Liver (tissue), 9 donors: ENCODE data around the gene COL27A1. TPM values are rescaled to one million over a fixed set of nuclear protein-coding genes. Genes with fewer than 3 reads are reported as not detected.

ENCODE experiments used
- DNase-seq: peaks from one replicate; pipeline ENCODE4 v3.0.0-alpha.2; 2017; ENCODE audit warnings: low spot score
- H3K27ac ChIP-seq, 2 donors: one replicate each; pipeline ENCODE4 v1.7.0; 2013; ENCODE audit warnings: inconsistent platforms in 2 of 2, low read length in 2 of 2, control low read depth in 1 of 2, low read depth in 1 of 2, mild to moderate bottlenecking in 1 of 2
- H3K27me3 ChIP-seq, 4 donors: one replicate each; pipeline versions ENCODE4 v1.6.1 to v1.7.0; 2013; ENCODE audit warnings: low read length in 3 of 4, inconsistent platforms in 1 of 4, mild to moderate bottlenecking in 1 of 4, moderate library complexity in 1 of 4; ENCODE audit not compliant: control insufficient read depth in 4 of 4, insufficient read depth in 4 of 4
- H3K36me3 ChIP-seq, 4 donors: one replicate each; pipeline versions ENCODE4 v1.6.1 to v1.7.0; 2013; ENCODE audit warnings: low read length in 3 of 4, mild to moderate bottlenecking in 3 of 4, low read depth in 1 of 4, moderate library complexity in 1 of 4; ENCODE audit not compliant: control insufficient read depth in 4 of 4, insufficient read depth in 3 of 4
- H3K4me1 ChIP-seq, 4 donors: one replicate each; pipeline versions ENCODE4 v1.6.1 to v1.7.0; 2013; ENCODE audit warnings: low read length in 3 of 4, mild to moderate bottlenecking in 3 of 4, moderate library complexity in 1 of 4; ENCODE audit not compliant: control insufficient read depth in 4 of 4, insufficient read depth in 4 of 4
- H3K4me3 ChIP-seq, 3 donors: one replicate each; pipeline versions ENCODE4 v1.6.1 to v1.7.0; 2013; ENCODE audit warnings: low read length in 3 of 3, control low read depth in 1 of 3, low read depth in 1 of 3, mild to moderate bottlenecking in 1 of 3
- H3K9ac ChIP-seq, 2 donors: one replicate each; pipeline ENCODE4 v1.7.0; 2013; ENCODE audit warnings: low read length in 2 of 2, mild to moderate bottlenecking in 2 of 2, moderate library complexity in 2 of 2, control low read depth in 1 of 2, low read depth in 1 of 2
- H3K9me3 ChIP-seq, 4 donors: one replicate each; pipeline versions ENCODE4 v1.6.1 to v1.7.0; 2013; ENCODE audit warnings: low read length in 3 of 4; ENCODE audit not compliant: control insufficient read depth in 4 of 4
- EGR1 ChIP-seq, 2 donors: IDR thresholded peaks; 2 replicates each; pipeline ENCODE4 v1.6.1; 2016 to 2018; ENCODE audit warnings: antibody characterized with exemption in 2 of 2, low read depth in 2 of 2
- FOXA1 ChIP-seq: IDR thresholded peaks from 2 replicates; pipeline ENCODE4 v1.6.1; 2016; ENCODE audit warnings: antibody characterized with exemption
- FOXA2 ChIP-seq: IDR thresholded peaks from 2 replicates; pipeline ENCODE4 v1.6.1; 2016; ENCODE audit warnings: antibody characterized with exemption
- GABPA ChIP-seq, 2 donors: IDR thresholded peaks in 1 of 2; conservative IDR thresholded peaks in 1 of 2; 2 replicates each; pipeline ENCODE4 v1.6.1; 2016; ENCODE audit warnings: antibody characterized with exemption in 2 of 2, mild to moderate bottlenecking in 1 of 2, moderate library complexity in 1 of 2
- HNF4A ChIP-seq, 2 donors: conservative IDR thresholded peaks; 2 replicates each; pipeline ENCODE4 v1.6.1; 2016; ENCODE audit warnings: antibody characterized with exemption in 2 of 2, mild to moderate bottlenecking in 2 of 2
- HNF4G ChIP-seq: IDR thresholded peaks from 2 replicates; pipeline ENCODE4 v1.6.1; 2016; ENCODE audit warnings: antibody characterized with exemption
- JUND ChIP-seq, 2 donors: IDR thresholded peaks; 2 replicates each; pipeline ENCODE4 v1.6.1; 2016; ENCODE audit warnings: antibody characterized with exemption in 2 of 2
- NR2F2 ChIP-seq: IDR thresholded peaks from 2 replicates; pipeline ENCODE4 v1.6.1; 2016; ENCODE audit warnings: antibody characterized with exemption
- RAD21 ChIP-seq, 2 donors: IDR thresholded peaks; 2 replicates each; pipeline ENCODE4 v1.6.1; 2016; ENCODE audit warnings: antibody characterized with exemption in 2 of 2, mild to moderate bottlenecking in 2 of 2
- RXRA ChIP-seq, 2 donors: IDR thresholded peaks; 2 replicates each; pipeline ENCODE4 v1.6.1; 2017 to 2018; ENCODE audit warnings: antibody characterized with exemption in 2 of 2, mild to moderate bottlenecking in 1 of 2
- SP1 ChIP-seq: IDR thresholded peaks from 2 replicates; pipeline ENCODE4 v1.6.1; 2018; ENCODE audit warnings: antibody characterized with exemption, mild to moderate bottlenecking
- TAF1 ChIP-seq: conservative IDR thresholded peaks from 2 replicates; pipeline ENCODE4 v1.6.1; 2016; ENCODE audit warnings: antibody characterized with exemption, mild to moderate bottlenecking
- YY1 ChIP-seq: IDR thresholded peaks from 2 replicates; pipeline ENCODE4 v1.6.1; 2016; ENCODE audit warnings: antibody characterized with exemption, mild to moderate bottlenecking
- ZBTB33 ChIP-seq: IDR thresholded peaks from 2 replicates; pipeline ENCODE4 v1.6.1; 2016; ENCODE audit warnings: antibody characterized with exemption
- WGBS: extraction: QIAGEN DNeasy Blood & Tissue Kit; methylation state at CpG from one replicate; pipeline ENCODE4 v1.1.7; 2013; 5-methylcytosine and 5-hydroxymethylcytosine counted together
- polyA plus RNA-seq, 2 donors: library from polyadenylated mRNA; stranded (reverse) in 1 of 2; unstranded in 1 of 2; fragments of 200-250 nt in 1 of 2; fragments of >200 nt in 1 of 2; fragmentation: Nextera tagmentation in 1 of 2; extraction: Ambion mirVana in 1 of 2; gene quantifications; one replicate each; pipeline versions ENCODE4 v1.2.1 to v1.2.3, GENCODE V29; 2013 to 2015
- total RNA-seq, 2 donors: library from RNA; depleted of rRNA; stranded (reverse); fragments of >200 nt; gene quantifications; one replicate each; pipeline ENCODE4 v1.2.3, GENCODE V29; 2014
- TF ChIP-seq, protein P1 (sequence below): IDR thresholded peaks from 2 replicates; pipeline ENCODE4 v1.6.1; 2016; ENCODE audit warnings: antibody characterized with exemption
- TF ChIP-seq, protein P2 (sequence below): fragments of 150-350 bp; IDR thresholded peaks from 2 replicates; pipeline ENCODE4 v1.5.1; 2017; ENCODE audit warnings: improper control_type of control experiment, low read depth, low read length; ENCODE audit not compliant: missing input control
- TF ChIP-seq, protein P3 (sequence below): IDR thresholded peaks from 2 replicates; pipeline ENCODE4 v1.6.1; 2016; ENCODE audit warnings: antibody characterized with exemption, mild to moderate bottlenecking
- donor health status: healthy.
- donor health status: healthy.
- donor health status: healthy.
- donor health status: healthy.
- donor health status: healthy.

Gene COL27A1
- total and polyA plus RNA-seq, 4 donors: 7.0 to 20.4 (median 12.0) TPM

- WGBS: 88% methylated on average over 6 of the region's 6 CpGs
- H3K9me3 ChIP-seq: no peaks in the 10 kb centered on the region
These were observed 17.5 kb upstream of the COL27A1 start for GRCh38 chr9:114137831-114138230.

DNA sequence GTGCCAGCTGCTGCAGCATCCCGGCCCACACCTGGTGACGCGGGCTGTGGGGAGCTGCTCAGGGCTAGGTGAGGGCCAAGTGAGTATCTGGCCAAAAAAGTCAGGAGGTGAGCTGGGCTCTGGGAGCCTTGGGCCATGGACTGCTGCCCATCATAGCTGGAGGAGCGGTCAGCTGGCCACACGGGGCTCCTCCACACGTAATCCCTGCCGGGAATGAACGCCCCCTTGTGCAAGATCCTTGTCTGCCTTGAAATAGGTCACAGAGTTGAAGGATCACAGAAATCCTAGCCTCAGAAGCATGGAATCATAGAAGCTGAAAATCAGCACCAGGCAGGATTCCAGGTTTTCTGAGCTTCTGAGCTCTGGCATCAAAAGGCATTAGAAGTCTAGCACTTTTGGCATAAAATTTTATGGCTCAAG lies 16.8 kb upstream of the COL27A1 start:
- no peaks in the 10 kb centered on the region for H3K36me3 ChIP-seq
- H3K4me1 ChIP-seq: peaks cover 2 to 12% (median 7%) of the 10 kb centered on the region in 4 donors
- H3K9me3 ChIP-seq: no peaks in the 10 kb centered on the region
- no peak overlapping the region for H3K27ac ChIP-seq
- no peak overlapping the region for H3K4me3 ChIP-seq
- no peak for DNase-seq
- H3K27me3 ChIP-seq: no peaks in the 10 kb centered on the region
- H3K9ac ChIP-seq: no peak overlapping the region
- WGBS: 93% methylated on average over 8 of the region's 8 CpGs
- no peak for TF ChIP-seq GABPA (IDR thresholded peaks at IDR 0.05 in 1 of 2, conservative IDR thresholded peaks at IDR 0.05 in 1 of 2)
- TF ChIP-seq, protein P1, sequence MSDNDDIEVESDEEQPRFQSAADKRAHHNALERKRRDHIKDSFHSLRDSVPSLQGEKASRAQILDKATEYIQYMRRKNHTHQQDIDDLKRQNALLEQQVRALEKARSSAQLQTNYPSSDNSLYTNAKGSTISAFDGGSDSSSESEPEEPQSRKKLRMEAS: no peak
- no peak for TF ChIP-seq HNF4G
- no peak for TF ChIP-seq YY1
- no peak for TF ChIP-seq NR2F2
- no peak for TF ChIP-seq ZBTB33
- TF ChIP-seq HNF4A (conservative IDR thresholded peaks at IDR 0.05): no peak
- TF ChIP-seq JUND (IDR thresholded peaks at IDR 0.05): no peak
- no peak for TF ChIP-seq FOXA1
- no peak for TF ChIP-seq SP1

More at GRCh38 chr9:114137831-114138230, 17.5 kb upstream of the COL27A1 start:
- no peak overlapping the region for H3K27ac ChIP-seq
- H3K9ac ChIP-seq: no peak overlapping the region
- peaks cover 2 to 12% (median 7%) of the 10 kb centered on the region in 4 donors for H3K4me1 ChIP-seq
- H3K4me3 ChIP-seq: no peak overlapping the region
- H3K36me3 ChIP-seq: no peaks in the 10 kb centered on the region
- DNase-seq: no peak
- no peaks in the 10 kb centered on the region for H3K27me3 ChIP-seq
- TF ChIP-seq HNF4A (conservative IDR thresholded peaks at IDR 0.05) (no peak), ZBTB33 (no peak), EGR1 (IDR thresholded peaks at IDR 0.05; ENCODE audit: low read depth in 2 of 2) (no peak), RXRA (IDR thresholded peaks at IDR 0.05) (no peak), GABPA (IDR thresholded peaks at IDR 0.05 in 1 of 2, conservative IDR thresholded peaks at IDR 0.05 in 1 of 2) (no peak), JUND (IDR thresholded peaks at IDR 0.05) (no peak), TAF1 (no peak), YY1 (no peak), FOXA2 (no peak), HNF4G (no peak), RAD21 (IDR thresholded peaks at IDR 0.05) (no peak)
- TF ChIP-seq, protein P2, sequence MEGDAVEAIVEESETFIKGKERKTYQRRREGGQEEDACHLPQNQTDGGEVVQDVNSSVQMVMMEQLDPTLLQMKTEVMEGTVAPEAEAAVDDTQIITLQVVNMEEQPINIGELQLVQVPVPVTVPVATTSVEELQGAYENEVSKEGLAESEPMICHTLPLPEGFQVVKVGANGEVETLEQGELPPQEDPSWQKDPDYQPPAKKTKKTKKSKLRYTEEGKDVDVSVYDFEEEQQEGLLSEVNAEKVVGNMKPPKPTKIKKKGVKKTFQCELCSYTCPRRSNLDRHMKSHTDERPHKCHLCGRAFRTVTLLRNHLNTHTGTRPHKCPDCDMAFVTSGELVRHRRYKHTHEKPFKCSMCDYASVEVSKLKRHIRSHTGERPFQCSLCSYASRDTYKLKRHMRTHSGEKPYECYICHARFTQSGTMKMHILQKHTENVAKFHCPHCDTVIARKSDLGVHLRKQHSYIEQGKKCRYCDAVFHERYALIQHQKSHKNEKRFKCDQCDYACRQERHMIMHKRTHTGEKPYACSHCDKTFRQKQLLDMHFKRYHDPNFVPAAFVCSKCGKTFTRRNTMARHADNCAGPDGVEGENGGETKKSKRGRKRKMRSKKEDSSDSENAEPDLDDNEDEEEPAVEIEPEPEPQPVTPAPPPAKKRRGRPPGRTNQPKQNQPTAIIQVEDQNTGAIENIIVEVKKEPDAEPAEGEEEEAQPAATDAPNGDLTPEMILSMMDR: no peak
- TF ChIP-seq, protein P1: no peak
- TF ChIP-seq, protein P3, sequence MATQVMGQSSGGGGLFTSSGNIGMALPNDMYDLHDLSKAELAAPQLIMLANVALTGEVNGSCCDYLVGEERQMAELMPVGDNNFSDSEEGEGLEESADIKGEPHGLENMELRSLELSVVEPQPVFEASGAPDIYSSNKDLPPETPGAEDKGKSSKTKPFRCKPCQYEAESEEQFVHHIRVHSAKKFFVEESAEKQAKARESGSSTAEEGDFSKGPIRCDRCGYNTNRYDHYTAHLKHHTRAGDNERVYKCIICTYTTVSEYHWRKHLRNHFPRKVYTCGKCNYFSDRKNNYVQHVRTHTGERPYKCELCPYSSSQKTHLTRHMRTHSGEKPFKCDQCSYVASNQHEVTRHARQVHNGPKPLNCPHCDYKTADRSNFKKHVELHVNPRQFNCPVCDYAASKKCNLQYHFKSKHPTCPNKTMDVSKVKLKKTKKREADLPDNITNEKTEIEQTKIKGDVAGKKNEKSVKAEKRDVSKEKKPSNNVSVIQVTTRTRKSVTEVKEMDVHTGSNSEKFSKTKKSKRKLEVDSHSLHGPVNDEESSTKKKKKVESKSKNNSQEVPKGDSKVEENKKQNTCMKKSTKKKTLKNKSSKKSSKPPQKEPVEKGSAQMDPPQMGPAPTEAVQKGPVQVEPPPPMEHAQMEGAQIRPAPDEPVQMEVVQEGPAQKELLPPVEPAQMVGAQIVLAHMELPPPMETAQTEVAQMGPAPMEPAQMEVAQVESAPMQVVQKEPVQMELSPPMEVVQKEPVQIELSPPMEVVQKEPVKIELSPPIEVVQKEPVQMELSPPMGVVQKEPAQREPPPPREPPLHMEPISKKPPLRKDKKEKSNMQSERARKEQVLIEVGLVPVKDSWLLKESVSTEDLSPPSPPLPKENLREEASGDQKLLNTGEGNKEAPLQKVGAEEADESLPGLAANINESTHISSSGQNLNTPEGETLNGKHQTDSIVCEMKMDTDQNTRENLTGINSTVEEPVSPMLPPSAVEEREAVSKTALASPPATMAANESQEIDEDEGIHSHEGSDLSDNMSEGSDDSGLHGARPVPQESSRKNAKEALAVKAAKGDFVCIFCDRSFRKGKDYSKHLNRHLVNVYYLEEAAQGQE: no peak
